GM12872 (cell line): ENCODE data around the gene SLC23A2.

Experiments used
- CTCF ChIP-seq: IDR thresholded peaks from 3 replicates; pipeline ENCODE4 v1.5.1; 2011; ENCODE audit warnings: low read depth, mild to moderate bottlenecking, low read length, moderate library complexity; ENCODE audit not compliant: insufficient read depth

The SLC23A2 gene

GRCh38 chr20:4998160-4998651 lies 3.1 kb downstream of the SLC23A2 start:
- peak; percentile 45; the same call in 2 of the 3 replicates for TF ChIP-seq CTCF

- TF ChIP-seq CTCF, result no peak
Measured at GRCh38 chr20:4997222-4997621, 4.1 kb downstream of the SLC23A2 start.

- TF ChIP-seq CTCF, result no peak
Measured at GRCh38 chr20:4989570-4989969, 11.7 kb downstream of the SLC23A2 start.

GRCh38 chr20:4987130-4987529 lies 14.2 kb downstream of the SLC23A2 start:
- no peak for TF ChIP-seq CTCF

- no peak for TF ChIP-seq CTCF
Measured at GRCh38 chr20:4985658-4986057, 15.7 kb downstream of the SLC23A2 start.

- TF ChIP-seq CTCF, result no peak
Measured at GRCh38 chr20:4982281-4982680, 19.0 kb downstream of the SLC23A2 start.

- no peak for TF ChIP-seq CTCF
Measured at GRCh38 chr20:4979841-4980410, 21.4 kb downstream of the SLC23A2 start.
